ENCODE data around the gene CLDN2. TPM values are rescaled to one million over a fixed set of nuclear protein-coding genes. Genes with fewer than 3 reads are reported as not detected.
"Not testable (repeated sequence)": the region's sequence is repeated elsewhere in the genome, so short reads cannot be mapped to it uniquely, and the experiment has no call there.

CLDN2 gene
- total RNA-seq, 1 experiment from 2014 or later = not detected

- DNase-seq (ENCODE audit: low read depth, low spot score) = peak; percentile 88
- in situ Hi-C loops (cut with HindIII; ENCODE audit: low pct_unique_long_range_greater_than_20kb, low sequenced_read_pairs) = no loop called here
Observed at GRCh38 chrX:106950381-106950780, 30.2 kb downstream of the CLDN2 start.

- in situ Hi-C loops (cut with HindIII; ENCODE audit: low pct_unique_long_range_greater_than_20kb, low sequenced_read_pairs) = no loop called here
Observed at GRCh38 chrX:106951230-106951629, 31.0 kb downstream of the CLDN2 start.

GRCh38 chrX:106952089-106952488 is 31.9 kb downstream of the CLDN2 start:
- in situ Hi-C loops (cut with HindIII; ENCODE audit: low pct_unique_long_range_greater_than_20kb, low sequenced_read_pairs) = no loop called here
- DNase-seq (ENCODE audit: low read depth, low spot score) = no peak

More at GRCh38 chrX:106951230-106951629, 31.0 kb downstream of the CLDN2 start:
- no peak for DNase-seq (ENCODE audit: low read depth, low spot score)

- in situ Hi-C loops (cut with HindIII; ENCODE audit: low pct_unique_long_range_greater_than_20kb, low sequenced_read_pairs) = no loop called here
- DNase-seq (ENCODE audit: low read depth, low spot score) = no peak
Observed at GRCh38 chrX:106952538-106952937, 32.3 kb downstream of the CLDN2 start.

- DNase-seq (ENCODE audit: low read depth, low spot score) = peak; percentile 48
- in situ Hi-C loops (cut with HindIII; ENCODE audit: low pct_unique_long_range_greater_than_20kb, low sequenced_read_pairs) = no loop called here
Observed at GRCh38 chrX:106952988-106953387, 32.8 kb downstream of the CLDN2 start.

- DNase-seq (ENCODE audit: low read depth, low spot score) = no peak
- in situ Hi-C loops (cut with HindIII; ENCODE audit: low pct_unique_long_range_greater_than_20kb, low sequenced_read_pairs) = no loop called here
Observed at GRCh38 chrX:106954041-106954440, 33.8 kb downstream of the CLDN2 start.

- in situ Hi-C loops (cut with HindIII; ENCODE audit: low pct_unique_long_range_greater_than_20kb, low sequenced_read_pairs) = no loop called here
- no peak for DNase-seq (ENCODE audit: low read depth, low spot score)
Observed at GRCh38 chrX:106955004-106955772, 35.0 kb downstream of the CLDN2 start.

- no peak for DNase-seq (ENCODE audit: low read depth, low spot score)
- in situ Hi-C loops (cut with HindIII; ENCODE audit: low pct_unique_long_range_greater_than_20kb, low sequenced_read_pairs) = no loop called here
Observed at GRCh38 chrX:106957856-106958255, 37.7 kb downstream of the CLDN2 start.

GRCh38 chrX:106959901-106960300 is 39.7 kb downstream of the CLDN2 start:
- DNase-seq (ENCODE audit: low read depth, low spot score) = peak; percentile 75
- in situ Hi-C loops (cut with HindIII; ENCODE audit: low pct_unique_long_range_greater_than_20kb, low sequenced_read_pairs) = no loop called here

- in situ Hi-C loops (cut with HindIII; ENCODE audit: low pct_unique_long_range_greater_than_20kb, low sequenced_read_pairs) = no loop called here
- DNase-seq (ENCODE audit: low read depth, low spot score) = no peak
Observed at GRCh38 chrX:106963111-106963510, 42.9 kb downstream of the CLDN2 start.

GRCh38 chrX:106964290-106964689 is 44.1 kb downstream of the CLDN2 start:
- in situ Hi-C loops (cut with HindIII; ENCODE audit: low pct_unique_long_range_greater_than_20kb, low sequenced_read_pairs) = no loop called here

GRCh38 chrX:106966547-106966946 is 46.3 kb downstream of the CLDN2 start:
- DNase-seq (ENCODE audit: low read depth, low spot score); in situ Hi-C loops (cut with HindIII; ENCODE audit: low pct_unique_long_range_greater_than_20kb, low sequenced_read_pairs): not testable (repeated sequence)

More at GRCh38 chrX:106964290-106964689, 44.1 kb downstream of the CLDN2 start:
- no peak for DNase-seq (ENCODE audit: low read depth, low spot score)

- DNase-seq (ENCODE audit: low read depth, low spot score) = peak; percentile 22
- in situ Hi-C loops (cut with HindIII; ENCODE audit: low pct_unique_long_range_greater_than_20kb, low sequenced_read_pairs) = no loop called here
Observed at GRCh38 chrX:106972896-106973295, 52.7 kb downstream of the CLDN2 start.

GRCh38 chrX:106973433-106974149 is 53.4 kb downstream of the CLDN2 start:
- peak; percentile 57 for DNase-seq (ENCODE audit: low read depth, low spot score)
- in situ Hi-C loops (cut with HindIII; ENCODE audit: low pct_unique_long_range_greater_than_20kb, low sequenced_read_pairs) = no loop called here

GRCh38 chrX:106976416-106976815 is 56.2 kb downstream of the CLDN2 start:
- no peak for DNase-seq (ENCODE audit: low read depth, low spot score)
- in situ Hi-C loops (cut with HindIII; ENCODE audit: low pct_unique_long_range_greater_than_20kb, low sequenced_read_pairs) = no loop called here

Data from SK-MEL-5 (cell line).